22Rv1 (cell line): ENCODE data around the gene CCDC86.

Experiments used
- ZFX ChIP-seq: fragments of 450-650 bp; IDR thresholded peaks from 2 replicates; pipeline ENCODE4 v1.6.1; 2017; ENCODE audit warnings: antibody characterized with exemption, borderline replicate concordance
- TF ChIP-seq, protein P1 (sequence below): fragments of 450-650 bp; IDR thresholded peaks from 2 replicates; pipeline ENCODE4 v1.5.1; 2017; ENCODE audit warnings: mild to moderate bottlenecking

GRCh38 chr11:60858731-60859464 is 17.0 kb downstream of the CCDC86 start:
- TF ChIP-seq, protein P1, sequence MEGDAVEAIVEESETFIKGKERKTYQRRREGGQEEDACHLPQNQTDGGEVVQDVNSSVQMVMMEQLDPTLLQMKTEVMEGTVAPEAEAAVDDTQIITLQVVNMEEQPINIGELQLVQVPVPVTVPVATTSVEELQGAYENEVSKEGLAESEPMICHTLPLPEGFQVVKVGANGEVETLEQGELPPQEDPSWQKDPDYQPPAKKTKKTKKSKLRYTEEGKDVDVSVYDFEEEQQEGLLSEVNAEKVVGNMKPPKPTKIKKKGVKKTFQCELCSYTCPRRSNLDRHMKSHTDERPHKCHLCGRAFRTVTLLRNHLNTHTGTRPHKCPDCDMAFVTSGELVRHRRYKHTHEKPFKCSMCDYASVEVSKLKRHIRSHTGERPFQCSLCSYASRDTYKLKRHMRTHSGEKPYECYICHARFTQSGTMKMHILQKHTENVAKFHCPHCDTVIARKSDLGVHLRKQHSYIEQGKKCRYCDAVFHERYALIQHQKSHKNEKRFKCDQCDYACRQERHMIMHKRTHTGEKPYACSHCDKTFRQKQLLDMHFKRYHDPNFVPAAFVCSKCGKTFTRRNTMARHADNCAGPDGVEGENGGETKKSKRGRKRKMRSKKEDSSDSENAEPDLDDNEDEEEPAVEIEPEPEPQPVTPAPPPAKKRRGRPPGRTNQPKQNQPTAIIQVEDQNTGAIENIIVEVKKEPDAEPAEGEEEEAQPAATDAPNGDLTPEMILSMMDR, result no peak
- no peak for TF ChIP-seq ZFX
